HCT116 (cell line): ENCODE measurements around the gene ACOX3. TPM values are rescaled to one million over a fixed set of nuclear protein-coding genes. Genes with fewer than 3 reads are reported as not detected.

ENCODE experiments used
- ATAC-seq: fragments of 200-7000 bp; cut with Tn5 transposase; 2 replicates; pipeline ENCODE4 v1.9.1; 2020; ENCODE audit warnings: mild to moderate bottlenecking, moderate library complexity
- BruUV-seq: library from RNA; stranded (reverse); fragments of 400-500 nt; replicated peaks from 2 replicates; lab custom pipeline; 2021; lab: Mats Ljungman, UMichigan
- CTCF ChIA-PET: fragments of 300-600 bp; sonication (Branson Sonifier 250); formaldehyde crosslinking; loops from one replicate; lab custom pipeline; 2021; ENCODE audit warnings: antibody characterized with exemption; lab: Charles Lee
- POLR2A ChIA-PET: fragments of 300-600, 350-600 bp; sonication (Branson Sonifier 250); formaldehyde crosslinking; loops from one replicate; lab custom pipeline; 2021; ENCODE audit warnings: antibody characterized with exemption; lab: Charles Lee
- RAD21 ChIA-PET, 2 experiments: fragments of 300-600 bp; sonication (Branson Sonifier 250); formaldehyde crosslinking; loops; one replicate each; lab custom pipeline; 2023; ENCODE audit warnings: low total read pairs in 2 of 2; ENCODE audit not compliant: uncharacterized antibody in 2 of 2, unreplicated experiment in 2 of 2, low non-redundant PET in 1 of 2; lab: Charles Lee
- DNase-seq: peaks from one replicate; pipeline ENCODE4 v3.0.0-alpha.2; 2010; ENCODE audit warnings: low read depth, low spot score
- H2AFZ ChIP-seq: fragments of 200-600 bp; shearing (Covaris generic), sonication (generic); 2 replicates; pipeline ENCODE4 v1.6.1; 2017; ENCODE audit warnings: low read depth, mixed run types, mixed read lengths, antibody characterized with exemption, low read length; ENCODE audit not compliant: poor library complexity, severe bottlenecking
- H3K27ac ChIP-seq: 2 replicates; pipeline ENCODE4 v1.5.1; 2012; ENCODE audit warnings: low read depth, low read length
- H3K27me3 ChIP-seq: fragments of 200-600 bp; sonication (generic); 2 replicates; pipeline ENCODE4 v1.6.1; 2016; ENCODE audit warnings: mixed run types, low read length, mixed read lengths; ENCODE audit not compliant: insufficient read depth
- H3K36me3 ChIP-seq, 2 experiments: fragments of 200-500 bp in 1 of 2; fragments of 200-600 bp in 1 of 2; sonication (Bioruptor generic) in 1 of 2; sonication (generic) in 1 of 2; 2 replicates each; pipeline versions ENCODE4 v1.5.1 to v1.6.1; 2014 to 2016; ENCODE audit warnings: low read length in 2 of 2, inconsistent platforms in 1 of 2, mixed read lengths in 1 of 2, mixed run types in 1 of 2; ENCODE audit not compliant: insufficient read depth in 2 of 2, control insufficient read depth in 1 of 2
- H3K4me1 ChIP-seq, 2 experiments: fragments of 200-600 bp in 1 of 2; sonication (generic) in 1 of 2; 2 replicates each; pipeline versions ENCODE4 v1.5.1 to v1.6.1; 2012 to 2017; ENCODE audit warnings: low read length in 2 of 2, inconsistent platforms in 1 of 2, mild to moderate bottlenecking in 1 of 2, mixed read lengths in 1 of 2, mixed run types in 1 of 2, moderate library complexity in 1 of 2; ENCODE audit not compliant: insufficient read depth in 2 of 2, control insufficient read depth in 1 of 2
- H3K4me2 ChIP-seq: fragments of 200-600 bp; sonication (generic); 2 replicates; pipeline ENCODE4 v1.6.1; 2017; ENCODE audit warnings: mixed run types, low read length, mixed read lengths
- H3K4me3 ChIP-seq, 2 experiments: fragments of 200-600 bp in 1 of 2; sonication (generic) in 1 of 2; replicated peaks in 1 of 2; 2 replicates each; pipeline ENCODE4 v1.5.1; 2011 to 2016; ENCODE audit warnings: low read length in 2 of 2, control low read depth in 1 of 2, low read depth in 1 of 2, mild to moderate bottlenecking in 1 of 2, mixed read lengths in 1 of 2, mixed run types in 1 of 2
- H3K79me2 ChIP-seq: fragments of 200-600 bp; sonication (generic); 2 replicates; pipeline ENCODE4 v1.6.1; 2017; ENCODE audit warnings: mild to moderate bottlenecking, mixed run types, low read length, moderate library complexity, mixed read lengths; ENCODE audit not compliant: insufficient read depth
- H3K9ac ChIP-seq: fragments of 200-600 bp; sonication (generic); 2 replicates; pipeline ENCODE4 v1.6.1; 2016; ENCODE audit warnings: low read length, mixed read lengths
- H3K9me2 ChIP-seq: fragments of 200-600 bp; sonication (generic), shearing (Covaris generic); 2 replicates; pipeline ENCODE4 v1.6.1; 2017; ENCODE audit warnings: mixed run types, mild to moderate bottlenecking, moderate library complexity; ENCODE audit not compliant: insufficient read depth
- H3K9me3 ChIP-seq, 2 experiments: fragments of 200-500 bp in 1 of 2; fragments of 200-600 bp in 1 of 2; sonication (Bioruptor generic) in 1 of 2; sonication (generic) in 1 of 2; 2 replicates each; pipeline ENCODE4 v1.6.1; 2014 to 2017; ENCODE audit warnings: low read length in 2 of 2, mixed read lengths in 2 of 2, inconsistent platforms in 1 of 2, low read depth in 1 of 2, mild to moderate bottlenecking in 1 of 2, mixed run types in 1 of 2, moderate library complexity in 1 of 2; ENCODE audit not compliant: control insufficient read depth in 1 of 2, insufficient read depth in 1 of 2
- H4K20me1 ChIP-seq: fragments of 200-600 bp; sonication (generic), shearing (Covaris generic); 2 replicates; pipeline ENCODE4 v1.6.1; 2017; ENCODE audit warnings: mixed run types, mild to moderate bottlenecking, moderate library complexity; ENCODE audit not compliant: insufficient read depth
- CBX3 ChIP-seq: IDR thresholded peaks from 2 replicates; pipeline ENCODE4 v1.6.1; 2012; ENCODE audit warnings: low read depth
- CTCF ChIP-seq, 3 experiments: fragments of 200-600 bp in 1 of 3; sonication (generic) in 1 of 3; IDR thresholded peaks in 2 of 3; conservative IDR thresholded peaks in 1 of 3; 2 replicates each; pipeline ENCODE4 v1.5.1; 2012 to 2017; ENCODE audit warnings: low read depth in 2 of 3, low read length in 2 of 3, antibody characterized with exemption in 1 of 3, borderline replicate concordance in 1 of 3, control low read depth in 1 of 3, mild to moderate bottlenecking in 1 of 3, mixed read lengths in 1 of 3, mixed run types in 1 of 3, moderate library complexity in 1 of 3; ENCODE audit not compliant: insufficient read depth in 1 of 3
- EGR1 ChIP-seq: IDR thresholded peaks from 2 replicates; pipeline ENCODE4 v1.6.1; 2012; ENCODE audit warnings: low read depth
- ELF1 ChIP-seq: IDR thresholded peaks from 2 replicates; pipeline ENCODE4 v1.6.1; 2012; ENCODE audit warnings: low read depth, borderline replicate concordance
- FOSL1 ChIP-seq: IDR thresholded peaks from 2 replicates; pipeline ENCODE4 v1.6.1; 2012; ENCODE audit warnings: low read depth
- JUND ChIP-seq: IDR thresholded peaks from 2 replicates; pipeline ENCODE4 v1.6.1; 2012
- RAD21 ChIP-seq: IDR thresholded peaks from 2 replicates; pipeline ENCODE4 v1.6.1; 2012; ENCODE audit warnings: low read depth, mild to moderate bottlenecking
- REST ChIP-seq: IDR thresholded peaks from 2 replicates; pipeline ENCODE4 v1.6.1; 2012; ENCODE audit warnings: low read depth
- SRF ChIP-seq: IDR thresholded peaks from 2 replicates; pipeline ENCODE4 v1.6.1; 2012; ENCODE audit warnings: low read depth
- intact Hi-C: fragments of 100-400 bp; cut with micrococcal nuclease; formaldehyde crosslinking; loops from 2 replicates; pipeline ENCODE4 v1.10.0; 2022
- total RNA-seq: library from RNA; stranded (reverse); gene quantifications from one replicate; pipeline ENCODE4 v1.2.1, GENCODE V29; 2021; ENCODE audit not compliant: unreplicated experiment

Gene ACOX3
- total RNA-seq, 1 experiment from 2014 or later = 16.9 TPM

- TF ChIP-seq ELF1 (no peak), JUND (no peak), SRF (no peak)
Observed at GRCh38 chr4:8364141-8364540, 76.4 kb downstream of the ACOX3 start (continued).

GRCh38 chr4:8362483-8362882, 78.0 kb downstream of the ACOX3 start:
- H3K9ac ChIP-seq = no peak overlapping the region
- H3K4me1 ChIP-seq = no peaks in the 10 kb centered on the region
- no peaks in the 10 kb centered on the region for H4K20me1 ChIP-seq
- TF ChIP-seq RAD21 (no peak), CTCF (IDR thresholded peaks at IDR 0.05 in 2 of 3, conservative IDR thresholded peaks at IDR 0.05 in 1 of 3; ENCODE audit: borderline replicate concordance in 1 of 3, insufficient read depth in 1 of 3, low read depth in 2 of 3, low read length in 2 of 3) (no peak), SRF (no peak), FOSL1 (no peak), CBX3 (no peak), REST (no peak), EGR1 (no peak)
- TF ChIP-seq, all 23 proteins: peak for 0
- H3K9me3 ChIP-seq = no peaks in the 10 kb centered on the region
- no peak overlapping the region for H3K4me3 ChIP-seq
- no peaks in the 10 kb centered on the region for H3K27me3 ChIP-seq
- ChIA-PET POLR2A (no interaction called here), RAD21 (no interaction called here), CTCF (interaction anchor here (1.2 kb wide), 1 partner anchor 48 kb away, joined by 3 read pairs; no protein-coding TSS in a partner anchor)
- BruUV-seq = no TSS peak
- DNase-seq (no peak), ATAC-seq (no peak)
- no peak overlapping the region for H2AFZ ChIP-seq
- no peaks in the 10 kb centered on the region for H3K36me3 ChIP-seq
- intact Hi-C loops = no loop called here
- no peaks in the 10 kb centered on the region for H3K9me2 ChIP-seq
- H3K27ac ChIP-seq = no peak overlapping the region
- H3K79me2 ChIP-seq = no peaks in the 10 kb centered on the region
- H3K4me2 ChIP-seq = no peak overlapping the region
